GM19240 (cell line): Measurements from ENCODE around the gene SACS.
"Not testable (repeated sequence)": the region's sequence is repeated elsewhere in the genome, so short reads cannot be mapped to it uniquely, and the experiment has no call there.

Source experiments
- DNase-seq: peaks from one replicate; pipeline ENCODE4 v3.0.0; 2011; ENCODE audit warnings: low spot score; ENCODE audit not compliant: insufficient read length

SACS gene

GRCh38 chr13:23456437-23457210 lies 23.1 kb upstream of the SACS start:
- no peak for DNase-seq

DNA sequence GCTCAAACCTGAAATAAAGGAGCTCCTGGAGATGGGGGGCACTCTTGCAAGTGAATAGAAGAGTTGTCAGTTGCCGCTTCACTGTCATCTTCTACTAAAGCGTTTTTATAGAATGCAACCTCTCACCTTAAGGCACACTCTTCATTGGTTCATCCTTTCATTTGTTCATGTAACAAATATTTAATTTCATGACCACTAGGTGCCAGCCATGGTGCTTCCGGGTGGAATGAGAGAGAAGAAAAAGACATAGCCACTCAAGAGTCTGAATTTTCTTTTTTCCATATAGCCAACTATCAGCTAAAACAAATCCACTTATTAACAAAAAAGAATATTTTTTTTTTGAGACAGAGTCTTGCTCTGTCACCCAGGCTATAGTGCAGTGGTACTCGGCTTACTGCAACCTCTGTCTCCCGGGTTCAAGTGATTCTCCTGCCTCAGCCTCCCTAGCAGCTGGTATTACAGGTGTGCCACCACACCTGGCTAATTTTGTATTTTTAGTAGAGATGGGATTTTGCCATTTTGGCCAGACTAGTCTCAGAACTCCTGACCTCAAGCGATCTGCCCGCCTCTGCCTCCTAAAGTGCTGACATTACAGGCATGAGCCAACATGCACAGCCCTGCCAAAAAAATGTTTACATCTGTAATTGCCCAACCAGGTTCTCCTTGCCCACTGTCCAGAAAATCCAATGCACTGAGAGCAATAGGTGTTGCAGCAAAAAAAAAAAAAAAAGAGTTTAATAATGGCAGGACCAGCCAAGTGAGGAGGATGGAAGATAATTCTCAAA lies 22.1 kb upstream of the SACS start:
- DNase-seq = no peak

GRCh38 chr13:23453132-23453531 lies 19.6 kb upstream of the SACS start:
- no peak for DNase-seq

DNA sequence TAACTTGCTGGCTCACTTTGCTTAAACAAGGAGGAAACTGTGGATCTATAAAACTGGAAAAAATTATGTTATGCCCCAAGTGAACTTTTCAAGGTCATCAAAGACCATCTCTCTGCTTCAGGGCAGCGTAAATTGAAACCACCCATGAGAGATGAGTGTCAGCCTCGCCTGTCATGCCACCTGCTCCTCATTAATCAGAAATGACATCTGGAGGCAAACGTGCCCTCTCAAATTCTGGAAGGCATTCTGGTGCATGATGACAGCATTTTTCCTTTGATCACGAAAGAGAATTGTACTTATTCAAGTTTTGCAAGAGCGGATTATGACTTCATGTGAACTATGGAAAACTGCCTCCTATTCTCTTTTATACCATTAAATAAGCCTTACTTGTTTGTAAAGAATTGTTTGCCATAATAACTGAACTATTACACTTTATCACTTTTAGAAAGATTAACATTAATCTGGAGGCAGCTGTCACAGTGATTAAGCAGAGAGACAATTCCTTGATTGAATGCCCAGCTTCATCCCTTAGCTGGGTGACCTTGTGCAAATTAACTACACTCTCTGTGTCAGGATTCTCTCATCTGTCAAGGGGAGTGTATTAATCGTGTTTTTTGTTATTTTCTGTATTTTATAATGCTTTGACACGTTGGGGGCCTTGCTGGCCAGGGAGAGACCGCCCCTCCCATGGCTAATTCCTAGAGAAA lies 17.0 kb upstream of the SACS start:
- DNase-seq = no peak

DNA sequence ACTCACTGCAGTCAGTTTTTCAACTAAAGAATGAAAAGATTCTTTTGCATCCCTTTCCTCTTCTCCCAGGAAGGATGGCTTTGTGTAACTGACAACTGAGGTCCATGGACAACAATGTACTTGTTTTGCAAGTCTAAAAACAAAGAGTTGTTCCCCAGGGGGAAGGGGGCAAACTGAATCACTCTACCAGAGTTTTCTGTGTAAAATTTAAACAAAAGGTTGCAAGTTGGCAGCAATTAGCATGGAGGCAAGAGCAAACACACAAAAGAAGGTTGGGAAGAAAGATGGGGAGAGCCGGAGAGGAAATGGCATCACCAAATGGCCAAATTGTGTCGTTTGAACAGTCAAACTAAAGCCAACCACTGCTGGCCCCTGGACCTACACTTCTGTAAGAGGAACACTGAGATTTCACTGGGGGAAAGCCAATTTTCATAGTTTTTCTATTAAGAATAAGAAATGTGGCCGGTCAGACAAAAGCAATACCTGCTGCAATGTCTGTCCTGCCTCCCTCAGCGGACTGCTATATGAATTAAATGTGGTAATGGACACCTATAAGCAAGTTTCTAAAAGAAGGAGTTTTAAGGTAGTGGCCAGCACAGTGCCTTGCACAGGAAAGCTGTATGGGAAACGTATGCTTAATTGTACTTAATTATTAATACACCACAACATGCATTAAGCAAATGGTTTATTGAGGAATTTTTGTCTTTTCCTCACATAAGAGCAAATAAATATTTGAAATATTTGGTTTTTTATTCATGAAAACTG lies 16.1 kb upstream of the SACS start:
- DNase-seq = no peak

- no peak for DNase-seq
Observed at GRCh38 chr13:23447927-23448326, 14.4 kb upstream of the SACS start.

GRCh38 chr13:23445794-23446193 lies 12.3 kb upstream of the SACS start:
- DNase-seq = no peak

- no peak for DNase-seq
Observed at GRCh38 chr13:23443878-23444277, 10.4 kb upstream of the SACS start.

DNA sequence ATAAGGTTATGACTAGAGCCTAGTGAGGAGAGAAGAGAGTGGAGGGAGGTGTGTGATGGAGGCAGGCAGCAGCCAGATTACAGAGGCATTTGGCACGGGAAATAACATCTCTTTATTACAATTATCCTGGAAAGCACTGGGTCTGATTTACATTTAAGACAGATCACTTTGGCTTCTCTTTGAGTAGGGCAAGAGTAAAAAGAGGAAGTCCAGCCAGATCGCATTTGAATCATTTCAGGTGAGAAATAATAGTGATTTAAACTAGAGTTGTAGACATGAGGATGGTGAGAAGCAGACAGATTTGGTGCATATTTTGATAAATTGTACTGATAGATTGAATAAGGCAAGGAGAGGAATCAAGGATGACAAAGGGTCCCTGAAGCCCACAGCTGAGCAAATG lies 9.6 kb upstream of the SACS start:
- no peak for DNase-seq

- DNase-seq = no peak
Observed at GRCh38 chr13:23440821-23441618, 7.5 kb upstream of the SACS start.

- not testable (repeated sequence) for DNase-seq
Observed at GRCh38 chr13:23440324-23440723, 6.8 kb upstream of the SACS start.

DNA sequence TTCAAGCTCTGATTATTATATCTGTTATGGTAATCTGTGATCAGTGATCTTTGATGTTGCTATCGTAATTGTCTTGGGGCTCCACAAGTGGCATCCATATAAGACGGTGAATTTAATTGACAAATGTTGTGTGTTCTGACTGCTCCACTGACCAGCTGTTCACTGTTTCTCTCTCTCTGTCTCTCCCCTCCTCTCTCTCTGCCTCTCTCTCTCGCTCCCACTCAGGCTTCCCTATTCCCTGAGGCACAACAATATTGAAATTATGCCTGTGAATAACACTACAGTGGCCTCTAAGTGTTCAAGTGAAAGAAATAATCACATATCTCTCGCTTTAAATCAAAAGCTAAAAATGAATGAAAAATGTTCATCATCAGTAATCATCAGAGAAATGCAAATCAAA lies 4.4 kb upstream of the SACS start:
- no peak for DNase-seq

- no peak for DNase-seq
Observed at GRCh38 chr13:23436680-23437079, 3.2 kb upstream of the SACS start.

DNA sequence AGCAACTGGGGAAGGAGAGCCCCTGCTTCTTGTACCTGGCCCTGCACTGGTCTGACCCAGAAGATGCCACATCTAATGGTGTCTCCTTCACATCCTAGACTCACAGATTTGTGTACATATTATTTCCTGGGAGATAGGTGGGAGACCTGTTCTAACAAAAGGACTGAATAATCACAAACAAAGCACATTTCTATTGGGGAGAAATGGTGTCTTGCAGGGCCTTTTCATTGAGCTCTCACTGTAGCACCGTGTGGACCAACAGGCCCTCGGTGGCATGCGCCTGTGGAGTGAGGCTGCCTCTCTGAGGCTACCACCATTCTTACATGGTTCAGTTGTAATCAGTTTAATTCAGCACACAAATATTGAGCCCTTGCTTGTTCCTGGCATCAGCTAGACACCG lies 989 bp upstream of the SACS start:
- DNase-seq = no peak

- no peak for DNase-seq
Observed at GRCh38 chr13:23432626-23433025, 876 bp downstream of the SACS start.

DNA sequence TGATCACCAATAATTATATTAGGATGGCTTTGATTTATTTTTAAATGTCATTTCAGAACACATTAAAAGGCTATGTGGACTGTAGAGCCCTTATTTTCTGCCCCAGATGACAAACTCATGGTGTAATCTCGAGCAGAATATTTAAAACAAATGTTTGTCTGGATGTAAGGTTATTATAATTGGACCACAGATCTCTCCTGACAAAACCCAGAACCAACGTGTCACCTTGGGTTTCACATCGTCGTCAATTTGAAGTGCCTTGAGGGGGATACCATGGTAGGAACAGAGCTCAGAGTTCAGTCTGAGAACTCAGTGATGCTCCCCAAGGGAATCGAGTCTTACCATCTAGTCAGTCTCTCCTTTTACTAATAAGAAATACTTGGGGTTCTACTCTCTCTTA lies 2.8 kb downstream of the SACS start:
- no peak for DNase-seq

DNA sequence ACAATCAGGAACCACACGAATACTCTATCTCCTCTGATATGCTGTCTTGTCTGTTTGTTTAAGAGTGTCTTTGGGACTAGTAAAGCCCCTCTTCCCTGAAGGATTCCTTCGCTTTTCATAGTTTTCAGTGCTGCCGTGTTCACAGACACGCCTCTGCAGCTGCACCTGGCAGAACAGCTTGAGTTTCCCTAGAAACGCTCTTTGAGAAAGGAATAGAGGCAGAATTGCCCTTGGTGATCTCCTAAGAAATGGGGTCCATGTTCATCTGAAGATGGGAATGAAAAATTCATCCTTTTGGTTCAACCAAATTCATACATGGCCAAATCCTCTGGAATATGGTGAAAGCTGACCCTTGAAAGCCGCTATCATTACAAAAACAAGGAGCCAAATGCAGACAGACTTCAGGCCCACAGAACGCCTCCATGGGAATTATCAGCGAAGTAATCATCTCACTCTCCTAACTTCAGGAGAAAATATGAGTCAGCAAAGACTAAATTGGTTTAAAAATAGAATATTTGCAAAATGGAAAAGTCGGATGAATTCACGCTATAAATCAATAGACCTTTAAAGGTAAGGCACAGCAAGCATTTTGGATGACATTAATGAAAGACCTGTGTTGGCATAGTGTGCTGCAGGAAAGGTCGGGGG lies 5.5 kb downstream of the SACS start:
- no peak for DNase-seq

DNA sequence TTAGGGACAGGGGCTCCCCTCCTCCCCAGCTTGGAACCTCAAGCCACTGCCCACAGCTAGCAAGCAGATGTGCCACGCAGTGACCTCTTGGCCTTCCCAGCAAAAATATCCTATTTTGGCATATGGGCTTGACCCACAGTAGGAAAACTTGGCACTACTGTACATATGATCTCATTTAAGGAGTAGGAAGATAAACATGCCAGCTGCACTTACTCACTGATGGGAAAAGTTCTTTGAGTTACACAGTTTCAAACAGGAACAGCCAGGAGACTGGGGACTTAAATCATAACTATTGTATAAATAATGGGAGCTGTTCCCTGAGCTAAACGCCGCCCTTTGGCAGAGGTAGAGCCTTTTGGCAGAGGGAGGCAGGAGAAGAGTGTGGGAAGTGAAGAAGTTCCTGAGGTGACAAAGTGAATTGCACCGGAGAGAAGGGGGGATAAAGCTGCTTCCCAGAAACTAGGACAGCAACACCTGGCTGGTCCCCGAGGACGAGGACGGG lies 6.1 kb downstream of the SACS start:
- DNase-seq = no peak

DNA sequence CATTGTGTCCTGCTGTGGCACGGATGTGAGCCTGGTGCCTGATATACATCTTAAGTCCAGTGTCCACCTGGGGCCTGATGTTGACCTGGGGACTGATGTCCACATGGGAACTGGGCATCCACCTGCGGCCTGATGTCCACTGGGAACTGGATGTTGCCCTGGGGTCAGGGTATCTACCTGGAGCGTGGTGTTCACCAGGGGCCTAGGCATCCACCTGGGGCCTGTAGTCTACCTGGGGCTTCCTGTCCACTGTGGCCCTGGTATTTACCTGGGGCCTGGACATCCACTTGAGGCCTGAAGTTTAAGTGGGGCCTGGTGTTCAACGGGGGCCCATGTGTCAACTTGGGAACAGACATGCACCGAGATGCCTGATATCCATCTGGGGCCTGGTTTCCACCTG lies 11.9 kb downstream of the SACS start:
- DNase-seq = no peak
